ENCODE results near the gene SCARB2. TPM values are rescaled to one million over a fixed set of nuclear protein-coding genes. Genes with fewer than 3 reads are reported as not detected.
"Not testable (repeated sequence)": the region's sequence is repeated elsewhere in the genome, so short reads cannot be mapped to it uniquely, and the experiment has no call there.

Gene SCARB2
- total RNA-seq, 2 experiments from 2014 or later, result 7.0 to 8.2 TPM

GRCh38 chr4:76243877-76244276, 30.3 kb upstream of the SCARB2 start:
- CTCF ChIA-PET; POLR2A ChIA-PET; H3K36me3 Mint-ChIP-seq; intact Hi-C loops (cut with micrococcal nuclease); DNase-seq; H3K4me3 Mint-ChIP-seq; H3K4me1 Mint-ChIP-seq (ENCODE audit: low read depth); H3K27ac Mint-ChIP-seq: not testable (repeated sequence)
- Mint-ChIP-seq H3K9me3 (peaks cover 16% of the 10 kb centered on the region), H3K27me3 (peaks cover 17% of the 10 kb centered on the region)

GRCh38 chr4:76240236-76240635, 26.6 kb upstream of the SCARB2 start:
- peaks cover 13% of the 10 kb centered on the region for H3K27me3 Mint-ChIP-seq
- ChIA-PET CTCF (interaction anchor here (0.5 to 1.5 kb wide), 2 partner anchors 11 to 60 kb away, joined by 3 to 4 read pairs; no protein-coding TSS in a partner anchor), POLR2A (no interaction called here)
- no peaks in the 10 kb centered on the region for H3K4me1 Mint-ChIP-seq (ENCODE audit: low read depth)
- no peak overlapping the region for H3K4me3 Mint-ChIP-seq
- H3K27ac Mint-ChIP-seq, result no peak overlapping the region
- DNase-seq, result no peak
- H3K36me3 Mint-ChIP-seq, result peaks cover 4% of the 10 kb centered on the region
- H3K9me3 Mint-ChIP-seq, result peaks cover 22% of the 10 kb centered on the region
- intact Hi-C loops (cut with micrococcal nuclease), result no loop called here

- Mint-ChIP-seq H3K27me3 (peaks cover 8% of the 10 kb centered on the region), H3K4me3 (no peak overlapping the region), H3K36me3 (peaks cover 4% of the 10 kb centered on the region), H3K4me1 (ENCODE audit: low read depth) (no peaks in the 10 kb centered on the region), H3K27ac (no peak overlapping the region), H3K9me3 (peaks cover 22% of the 10 kb centered on the region)
- ChIA-PET POLR2A (no interaction called here), CTCF (no interaction called here)
- DNase-seq, result no peak
- intact Hi-C loops (cut with micrococcal nuclease), result no loop called here
Observed at GRCh38 chr4:76238701-76239100, 25.1 kb upstream of the SCARB2 start.

- H3K27ac Mint-ChIP-seq, result no peak overlapping the region
- H3K9me3 Mint-ChIP-seq, result peaks cover 22% of the 10 kb centered on the region
- H3K4me3 Mint-ChIP-seq, result no peak overlapping the region
- peaks cover 8% of the 10 kb centered on the region for H3K27me3 Mint-ChIP-seq
- intact Hi-C loops (cut with micrococcal nuclease), result no loop called here
- DNase-seq, result no peak
- POLR2A ChIA-PET, result no interaction called here
- H3K4me1 Mint-ChIP-seq (ENCODE audit: low read depth), result no peaks in the 10 kb centered on the region
- H3K36me3 Mint-ChIP-seq, result peaks cover 4% of the 10 kb centered on the region
- CTCF ChIA-PET, result no interaction called here
Observed at GRCh38 chr4:76238236-76238635, 24.6 kb upstream of the SCARB2 start.

GRCh38 chr4:76235915-76236314, 22.3 kb upstream of the SCARB2 start:
- Mint-ChIP-seq H3K4me1 (ENCODE audit: low read depth) (no peaks in the 10 kb centered on the region), H3K36me3 (peaks cover 4% of the 10 kb centered on the region), H3K4me3 (no peak overlapping the region), H3K27me3 (peaks cover 2% of the 10 kb centered on the region), H3K27ac (no peak overlapping the region), H3K9me3 (peaks cover 22% of the 10 kb centered on the region)
- CTCF ChIA-PET, result interaction anchor here (1.2 kb wide), 1 partner anchor 57 kb away, joined by 5 read pairs; no protein-coding TSS in a partner anchor
- POLR2A ChIA-PET, result no interaction called here
- DNase-seq, result no peak
- intact Hi-C loops (cut with micrococcal nuclease), result no loop called here

GRCh38 chr4:76235407-76235806, 21.8 kb upstream of the SCARB2 start:
- no peaks in the 10 kb centered on the region for H3K27me3 Mint-ChIP-seq
- POLR2A ChIA-PET, result no interaction called here
- no peak overlapping the region for H3K4me3 Mint-ChIP-seq
- no peak for DNase-seq
- intact Hi-C loops (cut with micrococcal nuclease), result no loop called here
- peaks cover 17% of the 10 kb centered on the region for H3K9me3 Mint-ChIP-seq
- H3K36me3 Mint-ChIP-seq, result peaks cover 3% of the 10 kb centered on the region
- H3K4me1 Mint-ChIP-seq (ENCODE audit: low read depth), result no peaks in the 10 kb centered on the region
- H3K27ac Mint-ChIP-seq, result no peak overlapping the region
- CTCF ChIA-PET, result interaction anchor here (1.2 kb wide), 1 partner anchor 56 kb away, joined by 5 read pairs; no protein-coding TSS in a partner anchor

- ChIA-PET POLR2A (no interaction called here), CTCF (no interaction called here)
- H3K4me3 Mint-ChIP-seq, result no peak overlapping the region
- peaks cover 10% of the 10 kb centered on the region for H3K9me3 Mint-ChIP-seq
- no peak for DNase-seq
- H3K27me3 Mint-ChIP-seq, result peaks cover under 1% of the 10 kb centered on the region
- no peak overlapping the region for H3K27ac Mint-ChIP-seq
- no peaks in the 10 kb centered on the region for H3K36me3 Mint-ChIP-seq
- H3K4me1 Mint-ChIP-seq (ENCODE audit: low read depth), result no peaks in the 10 kb centered on the region
- intact Hi-C loops (cut with micrococcal nuclease), result no loop called here
Observed at GRCh38 chr4:76234679-76235044, 21.0 kb upstream of the SCARB2 start.

GRCh38 chr4:76233967-76234678, 20.5 kb upstream of the SCARB2 start:
- Mint-ChIP-seq H3K36me3 (peaks cover 2% of the 10 kb centered on the region), H3K4me1 (ENCODE audit: low read depth) (no peaks in the 10 kb centered on the region), H3K27me3 (peaks cover 4% of the 10 kb centered on the region), H3K4me3 (no peak overlapping the region), H3K27ac (no peak overlapping the region), H3K9me3 (peaks cover 11% of the 10 kb centered on the region)
- intact Hi-C loops (cut with micrococcal nuclease), result no loop called here
- no peak for DNase-seq
- ChIA-PET POLR2A (no interaction called here), CTCF (interaction anchor here (1.8 kb wide), 1 partner anchor 55 kb away, joined by 3 read pairs; no protein-coding TSS in a partner anchor)

GRCh38 chr4:76233529-76233928, 19.9 kb upstream of the SCARB2 start:
- DNase-seq, result no peak
- ChIA-PET POLR2A (no interaction called here), CTCF (interaction anchor here (1.8 kb wide), 1 partner anchor 54 kb away, joined by 3 read pairs; no protein-coding TSS in a partner anchor)
- H3K4me1 Mint-ChIP-seq (ENCODE audit: low read depth), result no peaks in the 10 kb centered on the region
- peaks cover 17% of the 10 kb centered on the region for H3K9me3 Mint-ChIP-seq
- H3K27me3 Mint-ChIP-seq, result peaks cover 6% of the 10 kb centered on the region
- H3K4me3 Mint-ChIP-seq, result no peak overlapping the region
- H3K27ac Mint-ChIP-seq, result no peak overlapping the region
- peaks cover 8% of the 10 kb centered on the region for H3K36me3 Mint-ChIP-seq
- intact Hi-C loops (cut with micrococcal nuclease), result no loop called here

GRCh38 chr4:76233083-76233482, 19.5 kb upstream of the SCARB2 start:
- peaks cover 6% of the 10 kb centered on the region for H3K27me3 Mint-ChIP-seq
- no peak overlapping the region for H3K4me3 Mint-ChIP-seq
- intact Hi-C loops (cut with micrococcal nuclease), result no loop called here

GRCh38 chr4:76232681-76233080, 19.1 kb upstream of the SCARB2 start:
- Mint-ChIP-seq H3K4me1 (ENCODE audit: low read depth) (no peaks in the 10 kb centered on the region), H3K27me3 (peaks cover 6% of the 10 kb centered on the region), H3K27ac (no peak overlapping the region), H3K9me3 (peaks cover 16% of the 10 kb centered on the region), H3K36me3 (peaks cover 11% of the 10 kb centered on the region), H3K4me3 (no peak overlapping the region)
- DNase-seq, result no peak
- CTCF ChIA-PET, result interaction anchor here (1.8 kb wide), 1 partner anchor 53 kb away, joined by 3 read pairs; no protein-coding TSS in a partner anchor
- intact Hi-C loops (cut with micrococcal nuclease), result no loop called here
- POLR2A ChIA-PET, result no interaction called here

More at GRCh38 chr4:76233083-76233482, 19.5 kb upstream of the SCARB2 start:
- no peaks in the 10 kb centered on the region for H3K4me1 Mint-ChIP-seq (ENCODE audit: low read depth)
- H3K27ac Mint-ChIP-seq, result no peak overlapping the region
- peaks cover 17% of the 10 kb centered on the region for H3K9me3 Mint-ChIP-seq
- CTCF ChIA-PET, result interaction anchor here (1.8 kb wide), 1 partner anchor 53 kb away, joined by 3 read pairs; no protein-coding TSS in a partner anchor
- H3K36me3 Mint-ChIP-seq, result peaks cover 8% of the 10 kb centered on the region
- POLR2A ChIA-PET, result no interaction called here
- no peak for DNase-seq

GRCh38 chr4:76226418-76226817, 12.8 kb upstream of the SCARB2 start:
- intact Hi-C loops (cut with micrococcal nuclease), result no loop called here
- H3K36me3 Mint-ChIP-seq, result peaks cover 11% of the 10 kb centered on the region
- H3K4me1 Mint-ChIP-seq (ENCODE audit: low read depth), result no peaks in the 10 kb centered on the region
- no peak overlapping the region for H3K4me3 Mint-ChIP-seq
- no peak for DNase-seq
- CTCF ChIA-PET, result no interaction called here
- H3K27ac Mint-ChIP-seq, result no peak overlapping the region
- H3K9me3 Mint-ChIP-seq, result peaks cover 12% of the 10 kb centered on the region
- H3K27me3 Mint-ChIP-seq, result peaks cover 6% of the 10 kb centered on the region
- POLR2A ChIA-PET, result no interaction called here

- POLR2A ChIA-PET, result no interaction called here
- H3K9me3 Mint-ChIP-seq, result peaks cover 7% of the 10 kb centered on the region
Observed at GRCh38 chr4:76224171-76224570, 10.5 kb upstream of the SCARB2 start.

More at GRCh38 chr4:76224171-76224570, 10.5 kb upstream of the SCARB2 start:
- Mint-ChIP-seq H3K4me3 (no peak overlapping the region), H3K36me3 (peaks cover 10% of the 10 kb centered on the region), H3K27ac (no peak overlapping the region), H3K4me1 (ENCODE audit: low read depth) (no peaks in the 10 kb centered on the region), H3K27me3 (peaks cover 3% of the 10 kb centered on the region)
- intact Hi-C loops (cut with micrococcal nuclease), result no loop called here
- CTCF ChIA-PET, result interaction anchor here (1.5 kb wide), 1 partner anchor 45 kb away, joined by 5 read pairs; no protein-coding TSS in a partner anchor
- no peak for DNase-seq
